Lower leg skin (tissue), 3 donors: ENCODE measurements around the gene SFXN4.
"Not testable (repeated sequence)": the region's sequence is repeated elsewhere in the genome, so short reads cannot be mapped to it uniquely, and the experiment has no call there.

Experiments
- POLR2A ChIP-seq, 2 donors: fragments of 450-650 bp; IDR thresholded peaks; one replicate each; pipeline ENCODE4 v1.6.1; 2016 to 2017; ENCODE audit warnings: antibody characterized with exemption in 2 of 2, mild to moderate bottlenecking in 1 of 2, moderate library complexity in 1 of 2
- TF ChIP-seq, protein P1 (sequence below), 3 donors: fragments of 450-650 bp; IDR thresholded peaks; one replicate each; pipeline ENCODE4 v1.5.1; 2016; ENCODE audit warnings: antibody characterized with exemption in 3 of 3, mild to moderate bottlenecking in 3 of 3, moderate library complexity in 2 of 3

DNA sequence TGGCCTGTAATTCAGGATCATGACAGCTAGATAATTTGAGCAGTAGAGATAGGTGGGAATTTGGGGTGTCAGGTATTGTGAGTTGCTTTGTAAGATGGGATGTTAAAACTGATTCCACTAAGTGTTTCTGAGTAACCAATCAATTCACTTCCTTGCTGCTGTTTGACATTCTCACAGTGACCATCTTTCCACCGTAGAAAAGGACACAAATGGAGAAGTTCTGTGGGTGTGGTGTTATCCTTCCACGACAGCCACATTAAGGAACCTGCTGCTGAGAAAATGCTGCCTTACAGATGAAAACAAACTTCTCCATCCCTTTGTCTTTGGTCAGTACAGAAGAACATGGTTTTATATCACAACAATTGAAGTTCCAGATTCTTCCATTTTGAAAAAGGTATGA, 57.7 kb downstream of the SFXN4 start:
- TF ChIP-seq, protein P1, sequence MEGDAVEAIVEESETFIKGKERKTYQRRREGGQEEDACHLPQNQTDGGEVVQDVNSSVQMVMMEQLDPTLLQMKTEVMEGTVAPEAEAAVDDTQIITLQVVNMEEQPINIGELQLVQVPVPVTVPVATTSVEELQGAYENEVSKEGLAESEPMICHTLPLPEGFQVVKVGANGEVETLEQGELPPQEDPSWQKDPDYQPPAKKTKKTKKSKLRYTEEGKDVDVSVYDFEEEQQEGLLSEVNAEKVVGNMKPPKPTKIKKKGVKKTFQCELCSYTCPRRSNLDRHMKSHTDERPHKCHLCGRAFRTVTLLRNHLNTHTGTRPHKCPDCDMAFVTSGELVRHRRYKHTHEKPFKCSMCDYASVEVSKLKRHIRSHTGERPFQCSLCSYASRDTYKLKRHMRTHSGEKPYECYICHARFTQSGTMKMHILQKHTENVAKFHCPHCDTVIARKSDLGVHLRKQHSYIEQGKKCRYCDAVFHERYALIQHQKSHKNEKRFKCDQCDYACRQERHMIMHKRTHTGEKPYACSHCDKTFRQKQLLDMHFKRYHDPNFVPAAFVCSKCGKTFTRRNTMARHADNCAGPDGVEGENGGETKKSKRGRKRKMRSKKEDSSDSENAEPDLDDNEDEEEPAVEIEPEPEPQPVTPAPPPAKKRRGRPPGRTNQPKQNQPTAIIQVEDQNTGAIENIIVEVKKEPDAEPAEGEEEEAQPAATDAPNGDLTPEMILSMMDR (IDR thresholded peaks at IDR 0.05) = not testable (repeated sequence)
- TF ChIP-seq POLR2A (IDR thresholded peaks at IDR 0.05) = not testable (repeated sequence)
